Inflammatory macrophage (primary cell): ENCODE measurements around the gene EPHA6.

Source experiments
- DNase-seq, 2 donors: peaks; one replicate each; pipeline ENCODE4 v3.0.0-alpha.2; 2020 to 2022

EPHA6 gene

GRCh38 chr3:97656638-97657037, 842.2 kb downstream of the EPHA6 start:
- DNase-seq = no peak

GRCh38 chr3:97658668-97659285, 844.4 kb downstream of the EPHA6 start:
- no peak for DNase-seq

- DNase-seq = no peak
Measured at GRCh38 chr3:97662264-97662663, 847.9 kb downstream of the EPHA6 start.

GRCh38 chr3:97662762-97663161, 848.4 kb downstream of the EPHA6 start:
- DNase-seq = no peak

GRCh38 chr3:97665896-97666295, 851.5 kb downstream of the EPHA6 start:
- DNase-seq = no peak

GRCh38 chr3:97670952-97671351, 856.6 kb downstream of the EPHA6 start:
- DNase-seq = no peak

- DNase-seq = no peak
Measured at GRCh38 chr3:97673357-97673997, 859.1 kb downstream of the EPHA6 start.

- DNase-seq = no peak
Measured at GRCh38 chr3:97674461-97674860, 860.1 kb downstream of the EPHA6 start.

GRCh38 chr3:97680210-97680609, 865.8 kb downstream of the EPHA6 start:
- no peak for DNase-seq

- DNase-seq = no peak
Measured at GRCh38 chr3:97680696-97681095, 866.3 kb downstream of the EPHA6 start.

GRCh38 chr3:97684490-97684889, 870.1 kb downstream of the EPHA6 start:
- DNase-seq = no peak

GRCh38 chr3:97686258-97686657, 871.9 kb downstream of the EPHA6 start:
- no peak for DNase-seq

- no peak for DNase-seq
Measured at GRCh38 chr3:97687734-97688133, 873.3 kb downstream of the EPHA6 start.

GRCh38 chr3:97689111-97689510, 874.7 kb downstream of the EPHA6 start:
- no peak for DNase-seq

- DNase-seq = no peak
Measured at GRCh38 chr3:97689962-97690361, 875.6 kb downstream of the EPHA6 start.

GRCh38 chr3:97691354-97691753, 877.0 kb downstream of the EPHA6 start:
- DNase-seq = no peak

GRCh38 chr3:97692389-97692788, 878.0 kb downstream of the EPHA6 start:
- DNase-seq = no peak

- no peak for DNase-seq
Measured at GRCh38 chr3:97692831-97693230, 878.4 kb downstream of the EPHA6 start.

- no peak for DNase-seq
Measured at GRCh38 chr3:97694876-97695275, 880.5 kb downstream of the EPHA6 start.

GRCh38 chr3:97698691-97699090, 884.3 kb downstream of the EPHA6 start:
- no peak for DNase-seq

GRCh38 chr3:97699889-97700288, 885.5 kb downstream of the EPHA6 start:
- no peak for DNase-seq

- DNase-seq = no peak
Measured at GRCh38 chr3:97705764-97706163, 891.4 kb downstream of the EPHA6 start.

- no peak for DNase-seq
Measured at GRCh38 chr3:97706226-97706625, 891.8 kb downstream of the EPHA6 start.

- no peak for DNase-seq
Measured at GRCh38 chr3:97711654-97712053, 897.3 kb downstream of the EPHA6 start.

GRCh38 chr3:97712919-97713318, 898.5 kb downstream of the EPHA6 start:
- no peak for DNase-seq
